ENCODE measurements around the gene PEX11B.

The PEX11B gene

GRCh38 chr1:145946477-145946986, 28.0 kb upstream of the PEX11B start:
- no peaks in the 10 kb centered on the region for H3K9me2 ChIP-seq (replicated peaks; ENCODE audit: insufficient read depth, low read length)
- TF ChIP-seq EZH2 (optimal IDR thresholded peaks at IDR 0.05; ENCODE audit: low read depth, low read length) (no peak), EZH2phosphoT487 (IDR thresholded peaks at IDR 0.05; ENCODE audit: low read length) (no peak), CTCF (IDR thresholded peaks at IDR 0.05; ENCODE audit: low read length) (no peak)
- H3K4me3 ChIP-seq (ENCODE audit: low read length), result no peak overlapping the region
- H3K79me2 ChIP-seq (ENCODE audit: low read length), result no peaks in the 10 kb centered on the region
- H3K4me2 ChIP-seq (ENCODE audit: low read depth, low read length), result no peak overlapping the region
- no peaks in the 10 kb centered on the region for H3K9me3 ChIP-seq (replicated peaks; ENCODE audit: insufficient read depth, low read length)
- no peak for DNase-seq
- no peaks in the 10 kb centered on the region for H3F3A ChIP-seq (ENCODE audit: insufficient read depth, low read length)
- H3K4me1 ChIP-seq (ENCODE audit: low read length), result no peaks in the 10 kb centered on the region
- no peak overlapping the region for H3K9ac ChIP-seq (ENCODE audit: low read length)
- no peak overlapping the region for H2AFZ ChIP-seq (ENCODE audit: low read length)
- H3K36me3 ChIP-seq (replicated peaks; ENCODE audit: insufficient read depth, low read length), result no peaks in the 10 kb centered on the region
- no peaks in the 10 kb centered on the region for H3K27me3 ChIP-seq (replicated peaks; ENCODE audit: insufficient read depth, low read length)
- no peaks in the 10 kb centered on the region for H4K20me1 ChIP-seq (ENCODE audit: insufficient read depth, low read length)
- no peak overlapping the region for H3K27ac ChIP-seq (ENCODE audit: low read length)

DNA sequence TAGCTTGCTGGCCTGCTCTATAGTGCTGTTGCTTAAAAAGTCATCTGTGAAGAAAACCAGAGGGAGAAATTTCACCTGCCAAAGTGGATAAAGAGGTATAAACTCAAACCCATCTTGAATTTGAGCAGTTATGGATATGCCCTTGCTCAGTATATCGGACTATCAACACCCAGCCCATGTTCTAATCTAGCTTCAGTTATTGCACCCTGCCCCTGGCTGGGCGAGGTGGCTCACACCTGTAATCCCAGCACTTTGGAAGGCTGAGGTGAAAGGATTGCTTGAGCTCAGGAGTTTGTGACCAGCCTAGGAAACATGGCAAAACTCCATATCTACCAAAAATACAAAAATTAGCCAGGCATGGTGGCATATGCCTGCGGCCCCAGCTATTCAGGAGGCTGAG, 26.0 kb upstream of the PEX11B start:
- H3K36me3 ChIP-seq (replicated peaks; ENCODE audit: insufficient read depth, low read length), result no peaks in the 10 kb centered on the region
- no peak for DNase-seq
- no peaks in the 10 kb centered on the region for H3K27me3 ChIP-seq (replicated peaks; ENCODE audit: insufficient read depth, low read length)
- no peaks in the 10 kb centered on the region for H3K9me3 ChIP-seq (replicated peaks; ENCODE audit: insufficient read depth, low read length)
- no peaks in the 10 kb centered on the region for H3K4me1 ChIP-seq (ENCODE audit: low read length)
- no peaks in the 10 kb centered on the region for H4K20me1 ChIP-seq (ENCODE audit: insufficient read depth, low read length)
- no peaks in the 10 kb centered on the region for H3F3A ChIP-seq (ENCODE audit: insufficient read depth, low read length)
- H3K27ac ChIP-seq (ENCODE audit: low read length), result no peak overlapping the region
- H3K4me3 ChIP-seq (ENCODE audit: low read length), result no peak overlapping the region
- H2AFZ ChIP-seq (ENCODE audit: low read length), result no peak overlapping the region
- H3K4me2 ChIP-seq (ENCODE audit: low read depth, low read length), result no peak overlapping the region
- no peak overlapping the region for H3K9ac ChIP-seq (ENCODE audit: low read length)
- H3K9me2 ChIP-seq (replicated peaks; ENCODE audit: insufficient read depth, low read length), result no peaks in the 10 kb centered on the region
- H3K79me2 ChIP-seq (ENCODE audit: low read length), result no peaks in the 10 kb centered on the region
- no peak for TF ChIP-seq CTCF (IDR thresholded peaks at IDR 0.05; ENCODE audit: low read length)
- no peak for TF ChIP-seq EZH2phosphoT487 (IDR thresholded peaks at IDR 0.05; ENCODE audit: low read length)
- TF ChIP-seq EZH2 (optimal IDR thresholded peaks at IDR 0.05; ENCODE audit: low read depth, low read length), result no peak

DNA sequence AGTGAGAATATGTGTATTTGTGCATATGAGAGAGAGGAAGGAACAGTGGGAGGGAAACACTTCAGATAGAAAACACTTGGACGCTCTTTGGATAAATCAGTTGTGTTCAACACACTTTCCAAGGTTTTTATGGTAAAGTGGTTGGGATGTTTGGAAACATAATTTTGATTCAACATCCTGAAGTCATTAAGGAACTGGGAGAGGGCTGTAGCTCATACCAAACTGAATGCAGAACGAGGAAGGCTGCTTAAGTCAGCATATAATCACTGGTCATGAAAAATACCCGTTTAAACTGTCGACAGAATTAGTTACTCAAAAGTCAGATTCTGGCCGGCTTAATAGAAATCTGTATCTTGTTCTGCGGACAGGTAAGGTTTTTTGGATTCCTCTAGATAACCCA, 24.4 kb upstream of the PEX11B start:
- DNase-seq, result no peak
- H3F3A ChIP-seq (ENCODE audit: insufficient read depth, low read length), result no peaks in the 10 kb centered on the region
- no peaks in the 10 kb centered on the region for H4K20me1 ChIP-seq (ENCODE audit: insufficient read depth, low read length)
- no peaks in the 10 kb centered on the region for H3K4me1 ChIP-seq (ENCODE audit: low read length)
- no peaks in the 10 kb centered on the region for H3K36me3 ChIP-seq (replicated peaks; ENCODE audit: insufficient read depth, low read length)
- no peaks in the 10 kb centered on the region for H3K9me2 ChIP-seq (replicated peaks; ENCODE audit: insufficient read depth, low read length)
- no peak overlapping the region for H3K27ac ChIP-seq (ENCODE audit: low read length)
- H3K9me3 ChIP-seq (replicated peaks; ENCODE audit: insufficient read depth, low read length), result no peaks in the 10 kb centered on the region
- no peak overlapping the region for H2AFZ ChIP-seq (ENCODE audit: low read length)
- H3K79me2 ChIP-seq (ENCODE audit: low read length), result no peaks in the 10 kb centered on the region
- H3K4me2 ChIP-seq (ENCODE audit: low read depth, low read length), result no peak overlapping the region
- no peaks in the 10 kb centered on the region for H3K27me3 ChIP-seq (replicated peaks; ENCODE audit: insufficient read depth, low read length)
- H3K9ac ChIP-seq (ENCODE audit: low read length), result no peak overlapping the region
- H3K4me3 ChIP-seq (ENCODE audit: low read length), result no peak overlapping the region
- TF ChIP-seq EZH2phosphoT487 (IDR thresholded peaks at IDR 0.05; ENCODE audit: low read length) (no peak), CTCF (IDR thresholded peaks at IDR 0.05; ENCODE audit: low read length) (no peak), EZH2 (optimal IDR thresholded peaks at IDR 0.05; ENCODE audit: low read depth, low read length) (no peak)

Measured in MM.1S (cell line).